ENCODE data around the gene SOHLH1. TPM values are rescaled to one million over a fixed set of nuclear protein-coding genes. Genes with fewer than 3 reads are reported as not detected.
"Not testable (repeated sequence)": the region's sequence is repeated elsewhere in the genome, so short reads cannot be mapped to it uniquely, and the experiment has no call there.

SOHLH1 gene
- total RNA-seq, 2 experiments from 2014 or later, result not detected

DNA sequence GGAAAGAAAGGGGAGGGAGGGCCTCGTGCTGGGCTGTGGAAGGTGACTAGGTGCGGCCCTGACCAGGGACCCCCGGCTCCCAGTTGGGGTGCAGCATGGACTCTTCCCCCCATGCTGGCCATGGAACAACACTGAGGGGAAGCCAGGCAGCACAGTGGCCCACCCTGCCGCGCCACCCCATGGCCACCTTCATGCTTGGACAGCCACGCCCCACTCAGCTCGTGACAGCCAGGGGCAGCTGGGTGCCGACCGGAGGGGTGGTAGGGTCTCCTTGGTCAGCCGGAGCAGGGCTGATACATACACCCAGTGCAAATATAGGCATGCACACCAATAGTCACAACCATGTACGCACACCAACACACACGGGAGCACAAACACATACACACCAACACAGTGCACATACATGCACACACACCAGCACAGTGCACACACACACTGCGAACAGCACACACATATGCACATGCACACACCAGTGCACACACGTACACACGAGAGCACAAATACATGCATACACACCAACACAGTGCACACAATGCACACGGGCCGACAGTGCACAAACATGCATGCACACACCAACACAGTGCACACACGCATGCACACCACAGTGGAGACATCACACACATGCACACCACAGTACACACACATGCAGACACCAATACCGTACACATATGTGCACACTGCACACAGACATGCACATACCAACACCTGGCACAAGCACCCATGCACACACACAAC, 8.3 kb downstream of the SOHLH1 start:
- no peaks in the 10 kb centered on the region for H3K36me3 Mint-ChIP-seq
- no peaks in the 10 kb centered on the region for H3K9me3 Mint-ChIP-seq
- ATAC-seq (ENCODE audit: low read depth) (no peak), DNase-seq (no peak)
- no peaks in the 10 kb centered on the region for H3K4me1 Mint-ChIP-seq
- no peaks in the 10 kb centered on the region for H3K27me3 Mint-ChIP-seq
- POLR2A ChIA-PET, result no interaction called here
- H3K4me3 Mint-ChIP-seq, result no peak overlapping the region
- no peak overlapping the region for H3K27ac Mint-ChIP-seq

DNA sequence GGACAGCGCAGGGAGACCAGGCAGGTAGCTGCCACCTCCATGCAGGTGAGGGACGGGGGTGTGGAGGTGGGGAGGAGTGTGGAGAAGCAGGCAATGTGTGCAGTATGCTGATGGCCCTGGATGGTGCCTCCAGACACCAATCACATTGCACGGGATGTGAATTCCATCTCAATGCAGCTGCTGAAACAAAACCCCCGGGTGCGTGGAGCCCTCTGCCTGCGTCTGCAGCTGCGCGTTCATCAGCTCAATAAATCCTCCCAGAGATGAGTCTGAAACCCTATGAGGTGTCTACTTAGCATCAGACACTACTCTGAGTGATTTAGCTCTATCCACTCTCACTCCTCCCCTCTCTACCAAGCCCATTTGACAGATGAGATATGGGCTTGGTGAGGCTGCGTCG, 10.3 kb downstream of the SOHLH1 start:
- POLR2A ChIA-PET, result no interaction called here
- Mint-ChIP-seq H3K4me3 (no peak overlapping the region), H3K27ac (no peak overlapping the region), H3K9me3 (no peaks in the 10 kb centered on the region), H3K4me1 (no peaks in the 10 kb centered on the region), H3K27me3 (no peaks in the 10 kb centered on the region), H3K36me3 (no peaks in the 10 kb centered on the region)
- no peak for DNase-seq
- no peak for ATAC-seq (ENCODE audit: low read depth)

DNA sequence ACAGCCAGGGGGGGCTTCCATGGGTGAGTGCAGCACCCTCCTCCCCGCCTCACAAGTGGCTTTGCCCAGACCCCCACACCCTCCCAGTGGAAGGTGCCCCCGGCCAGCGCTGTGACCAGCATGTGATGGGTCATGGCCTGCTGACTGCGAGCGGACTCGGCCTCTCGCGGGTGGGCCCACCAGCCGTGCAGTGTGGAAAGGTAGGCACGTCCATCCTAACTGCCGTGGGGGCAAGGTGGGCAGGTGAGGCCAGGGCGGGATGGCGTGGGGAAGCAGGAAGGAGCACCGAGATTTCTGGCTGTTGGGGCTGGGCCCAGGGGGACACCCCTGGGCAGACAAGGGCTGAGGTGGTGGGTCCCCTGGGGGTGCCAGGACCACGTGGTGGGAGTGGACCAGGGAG, 12.1 kb downstream of the SOHLH1 start:
- H3K4me3 Mint-ChIP-seq, result no peak overlapping the region
- POLR2A ChIA-PET, result no interaction called here
- H3K27me3 Mint-ChIP-seq, result no peaks in the 10 kb centered on the region

DNA sequence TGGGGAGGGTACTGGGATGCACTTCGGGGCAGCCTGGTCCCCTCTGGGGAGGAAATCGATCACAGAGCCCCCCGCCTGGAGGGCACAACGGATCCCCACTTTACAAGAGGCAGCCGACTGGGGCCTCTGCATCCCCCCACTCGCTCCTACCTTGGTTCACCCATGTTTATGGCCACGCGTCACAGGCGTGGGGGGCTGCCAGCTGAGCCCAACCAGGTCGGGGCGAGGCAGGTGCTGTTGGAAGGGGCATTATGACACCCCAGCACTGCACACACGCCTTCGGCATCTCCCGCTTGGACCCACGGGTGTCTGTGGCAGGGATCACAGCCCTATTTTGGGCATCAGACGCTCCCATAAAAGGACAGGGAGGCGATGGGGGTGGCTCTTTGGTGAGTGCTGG, 14.6 kb downstream of the SOHLH1 start:
- POLR2A ChIA-PET, result no interaction called here
- no peaks in the 10 kb centered on the region for H3K27me3 Mint-ChIP-seq
- no peak overlapping the region for H3K27ac Mint-ChIP-seq
- H3K36me3 Mint-ChIP-seq, result no peaks in the 10 kb centered on the region
- no peaks in the 10 kb centered on the region for H3K4me1 Mint-ChIP-seq
- DNase-seq (no peak), ATAC-seq (ENCODE audit: low read depth) (no peak)
- no peak overlapping the region for H3K4me3 Mint-ChIP-seq
- no peaks in the 10 kb centered on the region for H3K9me3 Mint-ChIP-seq

More for the DNA sequence above, 12.1 kb downstream of the SOHLH1 start:
- DNase-seq, result no peak
- H3K36me3 Mint-ChIP-seq, result no peaks in the 10 kb centered on the region
- no peaks in the 10 kb centered on the region for H3K9me3 Mint-ChIP-seq
- no peak overlapping the region for H3K27ac Mint-ChIP-seq
- no peaks in the 10 kb centered on the region for H3K4me1 Mint-ChIP-seq
- no peak for ATAC-seq (ENCODE audit: low read depth)

DNA sequence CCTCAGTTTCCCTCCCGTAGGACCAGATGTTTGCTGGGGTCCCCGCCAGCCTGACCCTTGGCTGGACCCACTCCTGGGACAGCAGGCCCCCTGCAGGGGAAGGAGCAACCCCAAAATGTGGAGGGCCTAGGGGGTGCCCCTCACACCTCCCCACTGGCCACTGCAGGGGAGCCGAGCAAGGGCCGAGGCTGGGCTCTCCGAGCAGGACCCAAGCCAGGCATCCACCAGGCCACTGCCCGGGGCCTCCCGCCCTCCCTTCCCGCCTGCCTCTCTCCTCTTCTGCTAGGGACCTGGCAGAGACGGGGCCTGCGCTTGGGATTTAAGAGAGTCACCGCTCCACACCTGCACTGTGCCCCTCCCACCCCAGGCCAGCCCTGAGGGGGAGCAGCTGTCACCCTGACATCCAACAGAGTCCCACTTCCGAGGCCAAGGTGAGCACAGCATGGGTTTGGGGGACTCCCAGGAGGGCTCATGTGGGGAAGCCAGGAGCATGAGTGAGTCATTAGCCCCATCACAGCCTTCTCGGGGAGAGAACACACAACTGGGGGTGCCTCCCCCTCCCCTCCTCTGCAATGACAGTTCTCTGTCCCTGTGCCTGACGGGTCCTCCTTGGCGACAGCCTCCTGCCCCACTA, 15.8 kb downstream of the SOHLH1 start:
- DNase-seq, result no peak
- Mint-ChIP-seq H3K36me3 (no peaks in the 10 kb centered on the region), H3K27ac (no peak overlapping the region), H3K4me3 (no peak overlapping the region), H3K27me3 (no peaks in the 10 kb centered on the region), H3K4me1 (no peaks in the 10 kb centered on the region), H3K9me3 (no peaks in the 10 kb centered on the region)
- ATAC-seq (ENCODE audit: low read depth), result no peak
- POLR2A ChIA-PET, result no interaction called here

DNA sequence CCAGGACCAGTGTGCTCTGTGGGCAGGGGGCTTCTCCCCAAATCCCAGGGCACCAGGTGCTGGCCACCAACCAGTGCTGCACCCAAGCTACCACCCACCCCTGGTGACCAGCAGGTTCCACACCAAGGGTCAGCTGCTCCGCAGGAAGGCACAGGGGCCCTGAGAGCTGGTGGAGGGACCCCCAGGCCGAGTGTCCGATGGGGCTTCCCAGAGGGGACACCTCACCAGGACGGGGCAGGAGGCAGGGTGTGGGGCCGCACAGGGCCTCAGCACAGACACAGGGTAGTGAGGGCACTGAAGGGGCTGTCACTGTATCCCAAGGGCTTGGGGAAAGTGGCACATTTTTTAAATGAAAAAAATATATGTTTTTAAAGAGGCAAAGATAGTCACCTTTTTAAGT, 18.1 kb downstream of the SOHLH1 start:
- DNase-seq (no peak), ATAC-seq (ENCODE audit: low read depth) (no peak)
- Mint-ChIP-seq H3K4me3 (no peak overlapping the region), H3K9me3 (no peaks in the 10 kb centered on the region), H3K27ac (no peak overlapping the region), H3K27me3 (no peaks in the 10 kb centered on the region), H3K36me3 (no peaks in the 10 kb centered on the region), H3K4me1 (no peaks in the 10 kb centered on the region)
- POLR2A ChIA-PET, result no interaction called here

DNA sequence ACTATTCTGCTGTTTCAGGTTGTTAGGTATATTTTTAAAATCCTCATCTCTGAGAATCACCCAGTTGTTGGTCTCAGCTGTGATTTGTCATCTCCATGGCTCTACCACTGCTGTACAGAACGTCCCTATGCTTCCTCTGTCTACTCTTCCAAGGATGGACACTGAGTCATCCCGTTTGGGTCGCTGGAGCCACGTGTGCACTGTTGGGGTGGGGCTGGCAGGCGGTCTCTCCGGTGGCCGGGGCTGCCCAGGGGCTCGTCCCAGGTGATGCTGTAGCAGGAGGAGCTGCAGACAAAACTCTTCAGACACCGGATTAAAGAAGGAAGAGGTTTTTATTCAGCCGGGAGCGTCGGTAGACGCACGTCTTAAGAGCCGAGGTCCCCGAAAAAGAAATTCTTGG, 19.2 kb downstream of the SOHLH1 start:
- no peaks in the 10 kb centered on the region for H3K27me3 Mint-ChIP-seq
- no peak overlapping the region for H3K4me3 Mint-ChIP-seq
- H3K9me3 Mint-ChIP-seq, result no peaks in the 10 kb centered on the region
- H3K4me1 Mint-ChIP-seq, result no peaks in the 10 kb centered on the region
- ATAC-seq (ENCODE audit: low read depth) (no peak), DNase-seq (no peak)
- POLR2A ChIA-PET, result no interaction called here
- H3K36me3 Mint-ChIP-seq, result no peaks in the 10 kb centered on the region
- no peak overlapping the region for H3K27ac Mint-ChIP-seq

DNA sequence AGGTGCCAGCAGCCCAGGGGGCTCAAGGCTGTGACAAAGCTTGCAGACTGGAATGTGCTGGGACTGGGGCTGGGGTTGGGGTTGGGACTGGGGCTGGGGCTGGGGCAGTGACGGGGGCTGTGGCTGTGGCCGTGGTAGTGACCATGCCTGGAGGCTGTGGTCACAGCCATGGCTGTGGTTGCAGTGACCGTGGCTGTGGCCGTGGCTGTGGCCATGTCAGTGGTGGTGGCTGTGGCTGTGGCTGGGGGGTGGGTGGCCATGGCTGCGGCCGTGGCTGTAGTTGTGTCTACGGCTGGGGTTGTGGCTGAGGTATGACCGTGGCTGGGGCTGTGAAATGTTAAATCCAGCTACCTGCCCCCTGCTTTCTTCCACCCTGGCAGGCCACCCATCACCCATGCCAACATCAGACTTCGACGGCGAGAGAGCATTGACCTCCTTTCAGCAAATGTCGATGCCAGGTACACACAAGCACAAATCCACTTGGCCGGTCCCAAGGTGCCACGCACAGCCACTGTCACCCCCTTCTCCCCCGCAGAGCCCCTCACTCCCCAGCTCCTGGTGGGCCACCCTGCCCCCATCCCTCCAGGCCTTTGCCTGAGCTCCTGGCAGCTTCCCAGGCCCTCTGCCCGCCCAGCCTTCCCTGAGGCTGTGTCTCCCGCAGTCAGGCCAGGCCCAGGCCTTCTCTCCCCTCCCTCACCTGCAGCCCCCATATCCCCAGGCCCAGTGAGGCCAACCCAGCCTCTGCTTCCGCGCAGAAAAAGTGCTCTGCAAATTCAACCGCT, 20.9 kb downstream of the SOHLH1 start:
- H3K4me3 Mint-ChIP-seq, result no peak overlapping the region
- no peak for DNase-seq
- POLR2A ChIA-PET, result no interaction called here
- no peaks in the 10 kb centered on the region for H3K27me3 Mint-ChIP-seq
- no peak overlapping the region for H3K27ac Mint-ChIP-seq
- no peaks in the 10 kb centered on the region for H3K9me3 Mint-ChIP-seq
- no peaks in the 10 kb centered on the region for H3K36me3 Mint-ChIP-seq
- no peak for ATAC-seq (ENCODE audit: low read depth)
- H3K4me1 Mint-ChIP-seq, result no peaks in the 10 kb centered on the region

DNA sequence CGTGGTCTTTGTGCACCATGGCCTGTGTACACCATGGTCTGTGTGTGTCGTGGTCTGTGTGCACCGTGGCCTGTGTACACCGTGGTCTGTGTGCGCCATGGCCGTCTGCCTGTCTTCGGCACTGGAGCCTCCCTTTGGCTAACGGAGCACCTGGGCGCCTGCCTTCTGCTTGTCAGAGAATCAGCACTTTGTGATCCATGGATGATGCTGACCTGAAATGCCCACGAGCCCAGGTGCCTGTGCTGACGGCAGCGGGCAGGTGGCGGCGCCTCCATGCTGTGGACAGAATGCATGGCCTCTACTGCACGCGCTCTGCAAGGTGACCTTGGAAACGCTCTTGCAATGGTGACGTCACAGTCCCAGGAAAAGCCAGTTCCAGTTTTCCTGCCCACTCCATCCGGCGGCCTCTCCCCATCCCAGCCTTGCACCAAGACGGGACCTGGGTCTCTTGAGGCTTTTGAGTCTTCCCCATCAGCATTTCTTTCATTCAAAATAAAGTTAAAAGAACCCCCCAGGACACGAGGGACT, 21.6 kb downstream of the SOHLH1 start:
- Mint-ChIP-seq H3K4me1 (no peaks in the 10 kb centered on the region), H3K27me3 (no peaks in the 10 kb centered on the region), H3K36me3 (no peaks in the 10 kb centered on the region), H3K27ac (no peak overlapping the region), H3K9me3 (no peaks in the 10 kb centered on the region), H3K4me3 (no peak overlapping the region)
- POLR2A ChIA-PET, result no interaction called here
- ATAC-seq (ENCODE audit: low read depth) (no peak), DNase-seq (no peak)

DNA sequence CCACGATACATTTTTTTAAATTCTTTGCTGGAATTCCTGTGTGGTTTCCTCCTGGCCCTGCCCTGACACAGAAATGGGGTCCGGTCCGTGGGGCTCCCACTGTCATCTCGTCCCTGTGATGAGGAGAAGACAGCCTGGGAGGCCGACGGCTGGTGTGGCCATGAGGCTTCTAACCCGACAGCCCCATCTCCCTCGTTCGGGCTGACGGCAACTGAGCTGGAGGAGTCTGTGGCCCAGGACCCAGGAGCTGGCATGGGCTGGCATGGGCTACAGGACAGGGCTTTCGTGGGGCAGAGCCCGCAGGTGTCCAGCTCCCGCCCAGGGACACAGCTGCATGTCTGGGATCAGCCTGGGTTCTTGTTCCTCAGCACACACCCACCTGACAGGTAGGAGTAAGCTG, 22.4 kb downstream of the SOHLH1 start:
- ATAC-seq (ENCODE audit: low read depth) (no peak), DNase-seq (no peak)
- no peaks in the 10 kb centered on the region for H3K36me3 Mint-ChIP-seq
- H3K27ac Mint-ChIP-seq, result no peak overlapping the region
- H3K9me3 Mint-ChIP-seq, result no peaks in the 10 kb centered on the region
- no peaks in the 10 kb centered on the region for H3K4me1 Mint-ChIP-seq
- POLR2A ChIA-PET, result no interaction called here
- H3K27me3 Mint-ChIP-seq, result no peaks in the 10 kb centered on the region
- no peak overlapping the region for H3K4me3 Mint-ChIP-seq

DNA sequence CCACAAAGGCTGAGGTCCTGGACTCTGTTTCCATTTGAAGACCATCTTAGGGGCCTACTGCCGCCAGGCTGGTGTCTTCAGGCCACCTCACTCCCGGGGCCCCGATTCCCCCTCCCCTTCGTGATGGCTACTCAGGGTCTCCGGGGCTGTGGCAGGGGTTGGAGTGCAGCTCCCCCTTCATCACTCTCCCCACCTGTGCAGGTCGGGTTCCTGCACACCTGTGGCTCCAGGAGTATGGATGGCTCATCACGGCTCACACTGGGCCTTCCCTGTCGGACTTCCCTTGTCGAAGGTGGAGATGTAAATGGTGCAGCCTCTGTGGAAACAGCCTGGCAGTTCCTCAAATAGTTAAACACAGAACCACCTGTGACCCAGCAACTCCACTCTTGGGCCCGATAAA, 24.3 kb downstream of the SOHLH1 start:
- no peaks in the 10 kb centered on the region for H3K4me1 Mint-ChIP-seq
- no peaks in the 10 kb centered on the region for H3K9me3 Mint-ChIP-seq
- POLR2A ChIA-PET, result no interaction called here
- no peak overlapping the region for H3K4me3 Mint-ChIP-seq
- H3K27me3 Mint-ChIP-seq, result no peaks in the 10 kb centered on the region
- no peak for ATAC-seq (ENCODE audit: low read depth)
- DNase-seq, result no peak
- H3K27ac Mint-ChIP-seq, result no peak overlapping the region
- no peaks in the 10 kb centered on the region for H3K36me3 Mint-ChIP-seq

DNA sequence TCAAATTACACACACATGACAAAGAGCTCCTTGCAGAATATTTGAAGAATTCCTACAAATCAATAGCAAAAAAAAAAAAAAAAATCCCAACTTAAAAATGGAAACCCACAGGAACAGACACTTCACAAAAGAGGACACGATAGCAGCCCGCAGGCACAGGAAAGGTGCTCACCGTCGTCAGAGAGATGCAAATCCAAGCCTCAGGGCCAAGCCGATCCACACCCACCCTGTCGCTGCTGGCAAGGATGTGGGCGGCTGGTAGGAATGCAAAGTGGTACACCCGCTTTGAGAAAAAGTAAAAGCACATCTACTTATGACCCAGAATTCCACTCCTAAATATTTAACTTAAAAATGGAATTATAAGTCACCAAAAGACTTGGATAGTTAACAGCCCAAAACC, 25.3 kb downstream of the SOHLH1 start:
- Mint-ChIP-seq H3K4me3 (no peak overlapping the region), H3K36me3 (no peaks in the 10 kb centered on the region), H3K27me3 (no peaks in the 10 kb centered on the region), H3K27ac (no peak overlapping the region), H3K9me3 (no peaks in the 10 kb centered on the region), H3K4me1 (no peaks in the 10 kb centered on the region)
- DNase-seq (no peak), ATAC-seq (ENCODE audit: low read depth) (no peak)
- POLR2A ChIA-PET, result no interaction called here

DNA sequence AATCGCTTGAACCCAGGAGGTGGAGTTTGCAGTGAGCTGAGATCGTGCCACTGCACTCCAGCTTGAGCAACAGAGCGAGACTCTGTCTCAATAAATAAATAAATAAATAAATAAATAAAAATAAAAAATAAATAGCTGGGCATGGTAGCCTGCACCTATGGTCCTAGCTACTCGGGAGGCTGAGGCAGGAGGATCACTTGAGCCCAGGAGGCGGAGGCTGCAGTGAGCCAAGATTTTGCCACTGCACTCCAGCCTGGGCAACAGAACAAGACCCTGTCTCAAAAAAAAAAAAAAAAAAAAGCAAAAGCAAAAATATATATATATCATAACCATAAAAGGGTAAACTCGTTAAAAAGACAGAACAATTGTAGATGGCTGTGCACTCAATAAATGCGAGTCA, 26.5 kb downstream of the SOHLH1 start:
- H3K9me3 Mint-ChIP-seq; H3K4me1 Mint-ChIP-seq; H3K27ac Mint-ChIP-seq; H3K27me3 Mint-ChIP-seq; H3K4me3 Mint-ChIP-seq; H3K36me3 Mint-ChIP-seq; DNase-seq; POLR2A ChIA-PET; ATAC-seq (ENCODE audit: low read depth): not testable (repeated sequence)

DNA sequence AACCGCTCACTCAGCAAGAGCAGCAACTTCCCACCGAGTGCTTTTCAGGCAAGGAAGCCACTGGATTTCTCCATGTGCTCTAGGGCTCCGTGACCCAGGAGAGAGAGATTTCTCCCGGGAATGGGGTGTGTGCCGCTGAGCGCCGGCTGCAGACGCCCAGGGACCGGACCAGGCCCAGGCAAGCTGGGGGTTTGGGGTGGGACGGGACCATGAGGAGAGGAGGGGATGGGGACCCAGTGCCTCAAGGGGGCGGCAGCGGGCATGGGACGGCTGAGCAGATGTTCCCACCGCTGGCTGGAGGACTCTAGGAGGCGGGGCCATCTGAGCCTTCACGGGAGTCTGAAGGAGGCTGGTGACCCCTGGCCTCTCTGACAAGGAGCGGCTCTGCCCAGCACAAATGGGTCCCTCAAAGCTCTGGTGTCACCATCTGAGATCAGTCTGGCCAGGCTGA, 27.7 kb downstream of the SOHLH1 start:
- H3K9me3 Mint-ChIP-seq, result no peaks in the 10 kb centered on the region
- no peaks in the 10 kb centered on the region for H3K27me3 Mint-ChIP-seq
- DNase-seq, result no peak
- no peak for ATAC-seq (ENCODE audit: low read depth)
- no peaks in the 10 kb centered on the region for H3K4me1 Mint-ChIP-seq
- POLR2A ChIA-PET, result no interaction called here
- H3K36me3 Mint-ChIP-seq, result no peaks in the 10 kb centered on the region
- H3K27ac Mint-ChIP-seq, result no peak overlapping the region
- H3K4me3 Mint-ChIP-seq, result no peak overlapping the region

All from activated naive CD8-positive, alpha-beta T cell treated with anti-CD3 and anti-CD28 coated beads, Interleukin-2, amount 10 ng/mL, durations not matched to agents 7 days and 5 days (primary cell).